Fibroblast of lung (primary cell): ENCODE data around the gene TNS1.

Experiments used
- CTCF ChIP-seq, 2 donors: IDR thresholded peaks in 1 of 2; conservative IDR thresholded peaks in 1 of 2; 1 replicate in 1 of 2; 2 replicates in 1 of 2; pipeline ENCODE4 v1.5.1; 2011 to 2012; ENCODE audit warnings: low read length in 2 of 2, control low read depth in 1 of 2, inconsistent platforms in 1 of 2, low read depth in 1 of 2, mild to moderate bottlenecking in 1 of 2
- EZH2 ChIP-seq: IDR thresholded peaks from 2 replicates; pipeline ENCODE4 v1.5.1; 2012; ENCODE audit warnings: low read length, control low read depth, mild to moderate bottlenecking; ENCODE audit errors: missing control alignments

- no peak for TF ChIP-seq EZH2
- TF ChIP-seq CTCF (conservative IDR thresholded peaks at IDR 0.05 in 1 of 2, IDR thresholded peaks at IDR 0.05 in 1 of 2; ENCODE audit: low read depth in 1 of 2, low read length in 2 of 2) = no peak
These were observed 226.8 kb downstream of the TNS1 start for GRCh38 chr2:217775920-217776503.
